Stimulated activated CD8-positive, alpha-beta memory T cell treated with anti-CD3 and anti-CD28 coated beads, Interleukin-15, amount 100 ng/mL, for 24 hours (primary cell): ENCODE data around the gene TM9SF2.

Experiments used
- DNase-seq: peaks from one replicate; pipeline ENCODE4 v3.0.0-alpha.2; 2020; ENCODE audit warnings: low read depth

The TM9SF2 gene

GRCh38 chr13:99577934-99578917 is 77.0 kb downstream of the TM9SF2 start:
- no peak for DNase-seq

GRCh38 chr13:99580500-99581268 is 79.4 kb downstream of the TM9SF2 start:
- DNase-seq = no peak

- no peak for DNase-seq
Measured at GRCh38 chr13:99582511-99582910, 81.2 kb downstream of the TM9SF2 start.

GRCh38 chr13:99585609-99586008 is 84.3 kb downstream of the TM9SF2 start:
- no peak for DNase-seq

- DNase-seq = no peak
Measured at GRCh38 chr13:99587021-99587420, 85.7 kb downstream of the TM9SF2 start.

GRCh38 chr13:99587893-99588606 is 86.8 kb downstream of the TM9SF2 start:
- no peak for DNase-seq

- no peak for DNase-seq
Measured at GRCh38 chr13:99589575-99589974, 88.3 kb downstream of the TM9SF2 start.

- DNase-seq = no peak
Measured at GRCh38 chr13:99590519-99591011, 89.3 kb downstream of the TM9SF2 start.

- DNase-seq = no peak
Measured at GRCh38 chr13:99596180-99596579, 94.9 kb downstream of the TM9SF2 start.

- DNase-seq = no peak
Measured at GRCh38 chr13:99600318-99600717, 99.0 kb downstream of the TM9SF2 start.

GRCh38 chr13:99601535-99601934 is 100.3 kb downstream of the TM9SF2 start:
- DNase-seq = no peak

- no peak for DNase-seq
Measured at GRCh38 chr13:99604636-99605035, 103.4 kb downstream of the TM9SF2 start.

- DNase-seq = no peak
Measured at GRCh38 chr13:99605420-99606323, 104.4 kb downstream of the TM9SF2 start.

GRCh38 chr13:99606324-99607066 is 105.2 kb downstream of the TM9SF2 start, which contains the start of gene CLYBL:
Gene CLYBL, plus strand, starts transcription at chr13:99606690.
- DNase-seq = peak; percentile 91

GRCh38 chr13:99608345-99608744 is 107.1 kb downstream of the TM9SF2 start:
- DNase-seq = no peak

- no peak for DNase-seq
Measured at GRCh38 chr13:99610702-99611289, 109.5 kb downstream of the TM9SF2 start.
